GM21381 (cell line): ENCODE results near the gene SYNJ2.

ENCODE experiments used
- ATAC-seq: cut with Tn5 transposase; IDR thresholded peaks from one replicate; pipeline ENCODE4 v1.9.1; 2021; ENCODE audit warnings: mild to moderate bottlenecking, moderate library complexity; ENCODE audit not compliant: unreplicated experiment

SYNJ2 gene

DNA sequence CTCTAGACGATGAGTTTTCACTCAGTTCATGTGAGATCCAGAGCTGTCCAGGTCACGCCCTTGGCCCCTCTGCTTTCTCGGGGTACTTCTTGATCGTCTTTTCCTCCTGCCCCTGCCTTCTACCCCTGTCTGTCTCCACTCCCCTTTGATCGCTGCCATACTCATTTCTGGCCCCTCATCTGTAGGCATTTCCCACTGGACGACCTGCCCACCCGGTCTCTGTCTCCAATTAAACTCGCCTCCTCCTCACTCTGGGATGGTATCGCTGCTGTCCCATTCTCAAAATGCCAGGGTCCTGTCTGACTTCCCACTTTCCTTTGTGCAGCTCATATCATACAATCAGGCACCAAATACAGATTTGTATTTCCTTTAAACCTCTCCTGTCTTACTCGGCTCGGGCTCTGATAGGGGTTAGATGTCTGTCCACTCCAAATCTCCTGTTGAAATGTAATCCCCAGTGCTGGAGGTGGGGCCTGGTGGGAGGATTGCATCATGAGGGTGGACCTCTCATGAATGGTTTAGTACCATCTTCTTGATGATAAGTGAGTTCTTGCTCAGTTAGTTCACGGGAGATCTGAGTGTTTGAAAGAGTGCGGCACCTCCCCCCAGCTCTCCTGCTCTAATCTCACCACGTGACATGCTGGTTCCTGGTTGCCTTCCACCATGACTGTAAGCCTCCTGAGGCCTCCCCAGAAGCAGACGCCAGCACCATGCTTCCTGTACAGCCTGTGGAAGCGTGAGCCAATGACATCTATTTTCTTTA lies 3.5 kb upstream of the SYNJ2 start:
- ATAC-seq: no peak

DNA sequence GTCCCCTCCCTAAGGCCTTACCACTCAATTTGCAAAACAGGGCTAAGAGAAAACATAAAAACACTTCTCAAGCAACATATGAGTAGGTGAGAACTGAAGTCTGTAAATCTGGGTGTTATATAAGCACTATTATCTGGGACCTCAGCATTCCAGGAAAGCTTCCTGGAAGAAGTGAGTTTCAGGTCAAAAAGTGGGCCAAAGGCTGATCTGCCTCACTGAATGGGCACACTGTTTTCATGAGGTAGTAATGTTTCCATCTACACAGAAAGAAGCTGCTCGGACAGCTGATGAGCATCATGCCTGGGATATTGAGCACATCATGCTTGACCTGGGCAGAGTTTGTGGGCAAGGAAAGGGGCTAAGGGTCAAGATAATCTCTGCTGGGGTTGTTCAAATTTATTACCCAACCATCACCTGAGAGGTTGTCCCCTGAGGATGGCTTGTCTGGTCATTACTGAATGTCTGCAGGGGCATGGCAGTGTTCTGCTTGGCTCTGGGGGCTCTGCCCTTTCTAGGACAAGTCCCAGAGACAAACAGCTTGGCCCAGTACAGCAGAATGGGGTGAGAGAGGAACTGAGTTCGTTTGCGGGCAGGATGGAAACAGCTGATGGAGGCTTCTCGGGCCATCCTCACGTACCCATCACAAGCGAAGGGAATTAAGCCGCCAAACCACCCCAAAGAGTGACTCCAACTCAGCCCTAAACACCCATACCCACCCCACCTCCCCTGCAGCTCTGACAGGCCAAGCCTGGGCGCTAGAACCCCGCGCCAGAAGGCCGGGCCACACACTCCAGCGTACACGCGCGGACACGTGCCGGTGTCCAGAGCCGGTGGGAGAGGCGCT lies 1.2 kb upstream of the SYNJ2 start:
- ATAC-seq: peak; percentile 29

DNA sequence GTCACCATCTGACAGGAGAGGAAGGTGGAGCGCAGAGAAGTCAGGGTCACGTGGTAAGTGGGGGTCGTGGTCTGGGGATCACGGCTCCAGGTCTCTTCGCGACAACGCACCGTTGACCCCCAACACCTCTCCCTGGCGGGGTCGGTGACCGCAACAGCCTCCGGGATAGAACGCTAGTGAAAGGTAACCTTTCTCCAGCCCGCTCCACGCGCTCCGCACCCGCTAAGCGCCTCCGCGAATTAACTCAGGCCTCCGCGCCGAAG lies 600 bp upstream of the SYNJ2 start:
- no peak for ATAC-seq

DNA sequence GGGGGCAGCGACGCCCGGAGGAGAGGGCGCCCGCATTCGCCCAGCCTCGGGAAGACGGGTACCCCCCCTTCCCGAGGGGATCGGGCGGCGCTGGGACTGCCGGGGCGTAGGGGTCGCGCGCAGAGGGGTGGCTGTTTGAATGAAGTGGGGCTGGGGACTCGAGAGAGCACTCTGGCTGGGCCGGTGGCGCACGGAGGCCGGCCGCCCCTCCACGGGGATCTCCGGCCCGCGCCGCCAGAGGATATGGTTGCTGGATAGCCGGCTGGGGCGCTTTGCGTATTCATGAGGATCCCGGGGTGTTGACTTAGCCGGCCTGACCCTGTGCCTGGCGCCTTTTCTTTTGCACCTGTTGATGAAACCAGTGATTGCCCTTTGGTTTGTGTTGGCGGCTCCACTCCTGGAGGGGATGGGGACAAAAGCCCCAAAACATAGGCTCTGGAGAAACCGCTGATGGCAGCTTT lies 469 bp downstream of the SYNJ2 start:
- ATAC-seq: peak; percentile 26

DNA sequence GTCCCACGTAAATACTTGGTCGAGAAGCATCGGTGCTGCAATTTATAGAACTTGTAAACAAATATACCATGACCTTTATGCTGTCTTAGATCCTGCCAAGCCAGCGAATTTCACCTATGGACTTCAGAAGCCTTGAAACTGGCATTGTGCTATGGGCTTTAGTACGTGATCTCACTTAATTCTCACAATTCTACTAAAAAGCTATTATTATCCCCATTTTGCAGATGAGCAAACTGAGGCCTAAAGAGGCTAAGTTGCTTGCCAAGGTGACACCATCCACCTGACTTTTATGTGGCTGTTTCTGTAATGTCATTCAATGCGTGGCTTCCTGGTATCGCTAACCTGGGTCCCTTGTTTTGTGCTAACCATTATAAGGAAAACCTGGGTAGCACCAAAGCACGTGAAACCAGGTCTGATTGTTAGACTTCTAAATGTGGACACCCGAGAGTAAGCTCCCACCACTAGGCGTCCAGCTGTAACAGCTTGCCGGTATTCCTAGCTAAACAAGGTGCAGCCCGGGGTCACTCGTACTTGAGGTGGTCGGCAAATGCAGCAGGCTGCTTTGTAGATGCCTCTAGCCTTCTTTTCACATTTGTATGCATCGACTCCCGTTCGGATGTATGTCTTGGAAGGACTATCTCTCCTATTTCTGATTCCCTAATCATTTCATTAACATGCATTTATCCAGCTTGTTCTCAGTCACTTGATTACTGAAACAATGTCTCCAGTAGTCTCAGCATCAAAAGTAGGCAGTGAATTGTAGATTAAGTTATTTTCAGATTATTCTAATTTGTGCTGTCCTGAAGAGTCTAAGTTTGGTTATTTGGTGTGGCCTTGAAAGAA lies 1.1 kb downstream of the SYNJ2 start:
- ATAC-seq: no peak

DNA sequence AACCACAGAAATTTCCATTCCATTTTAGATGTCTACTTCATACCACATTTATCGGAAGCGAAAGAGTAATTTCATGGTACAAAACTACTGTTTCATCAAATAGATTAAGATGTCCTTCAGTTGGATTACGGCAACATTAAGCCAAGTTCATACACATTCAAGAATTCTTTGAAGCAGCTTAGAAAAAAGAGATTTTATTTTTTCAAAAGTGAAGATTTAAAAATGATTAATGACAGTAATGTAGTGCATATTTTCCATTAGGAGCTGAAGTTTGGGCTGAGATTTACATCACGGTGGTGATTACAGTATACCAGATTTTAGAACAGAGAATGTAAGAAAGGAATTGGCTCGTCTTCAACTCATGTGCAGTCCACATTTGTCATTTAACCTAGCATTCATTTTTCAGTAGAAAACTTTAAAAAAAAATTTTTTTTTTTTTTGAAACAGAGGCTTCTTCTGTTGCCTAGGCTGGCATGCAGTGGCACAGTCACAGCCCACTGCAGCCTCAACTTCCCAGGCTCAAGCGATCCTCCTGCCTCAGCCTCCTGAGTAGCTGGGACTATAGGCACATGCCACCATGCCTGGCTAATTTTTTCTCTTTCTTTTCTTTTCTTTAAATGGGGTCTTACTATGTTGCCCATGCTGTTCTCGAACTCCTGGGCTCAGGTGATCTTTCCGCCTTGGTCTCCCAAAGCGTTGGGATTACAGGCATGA lies 1.9 kb downstream of the SYNJ2 start:
- ATAC-seq: no peak

DNA sequence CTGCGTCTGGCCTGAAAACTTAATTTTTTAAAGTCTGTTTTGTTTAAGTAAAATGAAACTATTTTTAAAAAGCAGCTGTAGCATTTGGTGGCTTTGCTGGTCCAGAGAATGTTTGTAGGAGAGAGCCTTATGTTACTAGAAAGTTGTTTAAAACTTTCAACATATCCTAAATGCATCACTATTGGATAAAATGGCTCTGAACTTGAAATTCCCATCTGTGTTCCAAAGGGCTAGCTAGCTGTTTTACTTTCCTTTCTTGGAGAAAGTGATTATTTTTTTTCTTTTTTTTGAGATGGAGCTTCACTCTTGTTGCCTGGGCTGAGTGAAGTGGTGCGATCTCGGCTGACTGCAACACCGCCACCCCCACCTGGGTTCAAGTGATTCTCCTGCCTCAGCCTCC lies 2.5 kb downstream of the SYNJ2 start:
- no peak for ATAC-seq

DNA sequence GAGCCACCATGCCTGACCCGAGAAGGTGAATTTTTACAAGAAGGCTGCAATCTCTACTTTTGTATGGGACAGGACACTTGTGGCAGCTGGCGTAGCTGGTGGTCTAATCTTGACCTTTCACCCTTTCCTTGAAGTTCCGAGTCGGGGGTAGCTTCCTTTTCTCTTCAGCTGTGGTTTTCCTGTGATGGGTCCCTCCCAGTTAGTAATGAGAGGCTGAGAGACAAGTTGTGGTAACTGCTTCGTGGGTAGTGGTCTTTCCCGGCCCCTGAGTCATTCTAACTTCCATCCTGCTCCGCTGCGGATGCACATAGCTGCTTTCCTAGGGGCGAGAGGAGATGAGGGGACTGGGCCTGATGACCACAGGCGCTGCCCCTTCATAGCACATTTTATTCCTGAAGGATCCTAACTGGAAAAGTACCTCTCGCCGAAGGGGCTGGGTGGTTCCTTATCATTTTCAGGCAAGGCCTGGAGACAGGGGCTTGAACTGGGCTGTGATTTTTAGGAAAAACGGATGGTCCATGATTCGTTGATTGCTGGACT lies 3.1 kb downstream of the SYNJ2 start:
- ATAC-seq: no peak

DNA sequence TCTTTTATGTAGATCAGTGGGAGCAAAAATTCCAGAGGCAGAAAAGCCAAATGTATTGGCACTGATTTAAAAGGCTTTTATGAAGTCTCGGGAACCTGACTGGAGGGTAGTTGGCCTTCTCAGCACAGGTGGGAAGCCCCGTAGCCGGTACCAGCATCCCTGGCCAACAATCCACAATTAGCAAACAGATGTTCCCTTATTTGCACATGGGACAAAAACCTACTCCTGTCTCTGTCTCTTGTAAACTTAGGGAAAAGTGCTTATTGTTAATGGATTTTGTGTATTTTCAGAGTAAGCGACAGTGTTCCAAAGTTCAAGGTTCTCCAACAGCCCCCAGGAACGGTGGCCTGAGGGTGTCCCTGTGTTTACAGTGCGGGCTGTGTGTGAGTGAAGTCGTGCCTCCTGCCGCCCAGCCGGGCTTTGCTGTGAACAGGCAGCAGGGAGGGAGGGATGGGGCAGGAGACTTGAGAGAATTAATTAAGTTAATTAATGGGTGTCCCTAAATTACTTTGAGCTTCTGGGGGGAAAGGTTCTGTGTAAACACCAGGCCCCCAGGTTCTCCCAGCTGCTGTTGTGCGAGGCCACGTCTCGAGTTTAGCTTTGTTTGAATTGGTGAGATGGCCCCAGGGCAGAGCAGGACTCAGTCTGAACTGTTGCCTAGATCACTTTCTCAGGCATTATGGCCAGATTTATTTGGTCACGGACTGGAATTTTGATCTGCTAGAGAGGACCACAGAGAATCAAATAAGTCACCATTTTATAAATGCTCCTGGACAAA lies 3.9 kb downstream of the SYNJ2 start:
- ATAC-seq: no peak

DNA sequence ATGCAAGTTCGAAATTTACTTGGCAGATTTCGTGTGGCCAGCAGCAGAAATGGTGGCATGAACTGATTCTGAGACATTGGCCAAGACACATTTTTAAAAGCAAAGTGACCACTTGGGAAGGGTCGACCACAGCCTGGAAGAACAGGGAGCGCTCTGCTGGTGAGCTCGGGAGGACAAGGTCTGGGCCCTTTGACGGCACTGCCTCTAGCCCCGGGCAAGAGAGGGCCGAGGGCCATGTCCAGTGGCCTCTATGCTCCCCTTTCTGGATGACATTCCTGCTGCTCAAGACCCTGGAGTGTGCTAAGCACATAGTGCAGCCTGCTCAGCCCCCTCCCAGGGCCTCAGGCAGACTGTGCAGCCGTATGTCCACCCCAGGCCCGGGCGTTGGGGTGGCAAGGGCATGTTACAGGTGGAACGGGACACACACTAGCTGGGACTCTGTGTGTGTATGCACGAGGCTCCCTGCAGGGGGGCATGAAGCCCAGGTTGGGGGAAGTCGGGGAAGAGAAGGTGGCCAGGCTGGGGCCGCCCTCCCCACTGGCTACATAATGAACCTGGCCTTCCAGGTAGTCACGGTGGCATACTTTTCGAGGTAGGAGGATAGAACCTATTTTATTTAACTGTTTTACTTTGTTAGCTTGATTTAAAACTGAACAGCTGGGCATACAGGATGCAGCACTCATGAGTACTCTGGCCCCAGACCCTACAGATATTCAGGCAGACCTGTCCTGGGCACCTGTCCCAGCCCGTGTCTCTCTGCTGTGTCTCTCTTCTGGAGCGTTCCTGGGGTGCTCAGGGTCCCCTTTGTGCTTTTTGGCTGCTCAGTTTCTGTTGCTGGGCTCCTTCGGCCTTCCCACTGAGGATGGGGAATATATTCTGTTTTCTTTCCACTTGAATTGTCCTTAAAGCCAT lies 6.4 kb downstream of the SYNJ2 start:
- no peak for ATAC-seq

DNA sequence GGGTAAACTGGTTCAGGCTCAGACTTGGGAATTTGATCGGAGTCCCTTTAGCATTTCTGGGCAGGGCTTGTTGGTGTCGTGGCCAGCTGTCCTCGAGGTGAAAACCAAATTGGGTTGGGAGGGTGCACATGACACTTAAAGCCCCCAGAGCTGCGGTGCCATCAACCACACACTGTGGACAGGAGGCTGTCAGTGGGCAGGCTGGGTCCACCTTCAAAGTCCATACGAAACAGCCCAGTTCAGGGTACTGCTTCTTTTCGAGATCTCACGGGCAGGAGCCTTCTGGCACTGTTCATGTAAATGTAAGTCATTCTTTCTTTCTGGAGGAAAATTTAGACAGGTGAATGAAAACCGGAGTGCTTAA lies 7.0 kb downstream of the SYNJ2 start:
- ATAC-seq: no peak

DNA sequence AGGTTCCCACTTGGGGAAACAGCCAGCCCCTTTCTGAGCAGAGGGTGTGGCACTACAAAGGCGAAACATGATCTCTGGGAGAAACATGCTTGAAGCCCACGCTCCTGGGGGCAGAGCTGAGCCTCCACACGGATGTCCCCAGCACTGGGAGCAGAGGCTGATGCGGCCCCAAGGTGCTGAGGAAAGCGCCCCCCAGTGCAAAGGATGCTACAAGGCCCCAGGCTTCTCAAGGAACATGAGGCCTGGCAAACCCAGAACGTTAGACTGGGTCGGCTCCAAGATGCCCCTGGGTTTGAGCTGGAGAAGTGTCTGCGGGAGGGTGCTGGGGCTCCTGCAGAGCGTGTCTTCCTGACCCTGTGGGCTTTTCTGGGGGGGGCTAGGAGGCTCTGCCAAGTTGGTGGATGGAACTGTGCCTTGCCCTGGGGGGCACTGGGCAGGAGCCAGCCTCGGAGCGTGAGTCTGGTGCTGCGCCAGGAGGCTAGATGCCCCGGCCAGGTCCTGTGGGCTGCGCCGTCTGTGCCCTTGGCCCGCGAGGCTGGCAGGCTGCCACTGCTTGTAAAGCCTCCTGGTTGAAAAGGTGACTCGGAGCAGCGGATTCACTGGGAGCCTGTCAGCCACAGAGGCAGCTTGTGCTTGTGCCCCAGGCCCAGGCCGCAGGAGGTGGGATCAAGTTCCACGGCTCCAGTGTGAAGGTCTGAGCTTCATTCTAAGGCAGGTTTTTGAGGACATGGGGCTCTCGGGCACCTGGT lies 8.1 kb downstream of the SYNJ2 start:
- ATAC-seq: no peak

DNA sequence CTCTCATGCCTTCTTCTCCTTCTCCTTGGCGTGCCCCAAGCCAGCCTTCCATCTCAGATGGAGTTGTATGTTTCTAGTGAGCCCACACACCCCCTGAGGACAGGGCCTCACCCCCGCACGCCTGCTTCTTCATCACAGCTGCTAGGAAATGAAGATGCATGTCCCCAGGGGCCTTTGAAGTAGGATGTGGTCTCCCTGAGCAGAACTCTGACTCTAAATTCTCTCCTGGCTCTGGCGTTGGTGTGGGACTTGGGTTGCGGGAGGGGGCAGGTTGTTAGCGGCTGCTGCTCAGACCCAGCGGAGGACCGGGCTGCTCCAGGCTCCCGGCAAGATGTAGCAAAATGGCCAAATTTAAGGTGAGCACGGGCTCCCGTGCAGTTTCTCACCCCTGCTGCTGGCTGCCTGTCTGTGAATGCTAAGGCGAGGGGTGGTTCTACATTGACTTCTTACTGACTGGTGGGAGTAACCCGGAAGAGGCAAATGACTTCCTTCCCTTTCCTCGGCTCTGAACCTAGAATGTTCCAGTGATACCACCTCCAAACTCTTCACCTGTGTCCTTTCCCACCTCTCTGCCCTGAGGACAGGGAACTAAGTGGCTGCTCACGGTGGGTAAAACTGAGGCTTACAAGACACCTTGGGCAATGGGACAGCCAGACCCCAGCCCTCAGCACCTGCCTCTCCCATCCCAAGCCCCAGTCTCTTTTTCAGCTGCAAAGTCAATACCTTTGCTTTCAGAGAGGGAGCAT lies 8.8 kb downstream of the SYNJ2 start:
- no peak for ATAC-seq

DNA sequence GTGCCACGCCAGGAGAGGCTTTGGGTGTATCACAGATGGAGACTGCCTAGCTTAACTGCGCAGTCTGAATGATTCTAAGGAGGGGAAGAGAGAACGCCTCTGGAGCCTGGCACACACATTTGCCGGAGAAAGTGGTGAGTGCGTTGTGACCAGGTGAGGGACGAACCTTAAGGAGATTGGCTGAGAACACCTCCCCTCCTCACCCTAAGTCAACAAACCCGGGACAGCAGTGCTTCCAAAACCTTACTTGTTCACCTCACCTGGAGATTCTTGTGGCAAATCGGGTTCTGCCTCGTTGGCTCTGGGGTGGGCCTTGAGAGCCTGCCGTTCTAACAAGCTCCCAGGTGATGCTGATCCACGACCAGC lies 9.4 kb downstream of the SYNJ2 start:
- no peak for ATAC-seq

DNA sequence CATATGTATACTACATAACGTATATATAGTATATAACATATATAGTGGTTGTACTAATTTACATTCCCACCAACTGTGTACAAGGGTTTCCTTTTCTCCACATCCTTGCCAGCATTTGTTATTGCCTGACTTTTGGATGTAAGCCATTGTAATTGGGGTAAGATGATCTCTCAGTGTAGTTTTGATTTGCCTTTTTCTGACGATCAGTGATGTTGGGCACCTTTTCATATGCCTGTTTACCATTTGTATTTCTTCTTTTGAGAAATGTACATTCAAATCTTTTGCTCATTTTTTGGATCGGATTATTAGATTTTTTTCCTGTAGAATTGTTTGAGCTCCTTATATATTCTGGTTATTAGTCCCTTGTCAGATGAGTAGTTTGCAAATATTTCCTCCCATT lies 11.4 kb downstream of the SYNJ2 start:
- no peak for ATAC-seq

DNA sequence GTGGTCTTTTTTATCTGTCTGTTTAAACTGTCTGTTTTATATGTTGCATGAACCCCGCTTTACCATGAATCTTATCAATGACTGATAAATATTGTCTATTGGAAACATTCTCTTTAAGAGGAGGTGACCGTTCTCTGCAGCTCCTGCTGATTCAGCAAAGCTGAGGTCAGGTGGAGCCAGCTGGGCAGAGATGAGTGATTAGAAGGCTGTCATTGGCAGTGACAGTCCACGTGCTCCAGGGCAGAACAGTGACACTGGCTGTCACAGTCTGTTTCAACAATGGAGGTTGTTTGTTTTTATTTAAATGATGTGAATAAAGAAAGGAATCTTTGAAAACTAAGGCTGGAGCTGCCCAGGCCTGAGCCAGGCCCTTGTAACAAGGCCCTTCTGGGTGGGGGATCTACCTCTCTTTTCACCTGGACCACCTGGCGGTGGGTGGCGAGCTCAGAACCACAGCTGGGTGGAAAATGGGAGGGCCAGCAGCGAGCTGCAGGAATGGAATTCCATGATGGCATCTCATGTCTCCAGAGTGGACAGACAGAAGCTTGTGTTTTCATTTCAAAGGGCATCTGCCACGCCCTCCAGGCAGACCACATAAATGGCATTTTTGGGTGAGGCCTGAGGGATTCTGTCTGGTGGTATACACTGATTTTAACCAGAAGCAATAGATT lies 12.6 kb downstream of the SYNJ2 start:
- no peak for ATAC-seq

DNA sequence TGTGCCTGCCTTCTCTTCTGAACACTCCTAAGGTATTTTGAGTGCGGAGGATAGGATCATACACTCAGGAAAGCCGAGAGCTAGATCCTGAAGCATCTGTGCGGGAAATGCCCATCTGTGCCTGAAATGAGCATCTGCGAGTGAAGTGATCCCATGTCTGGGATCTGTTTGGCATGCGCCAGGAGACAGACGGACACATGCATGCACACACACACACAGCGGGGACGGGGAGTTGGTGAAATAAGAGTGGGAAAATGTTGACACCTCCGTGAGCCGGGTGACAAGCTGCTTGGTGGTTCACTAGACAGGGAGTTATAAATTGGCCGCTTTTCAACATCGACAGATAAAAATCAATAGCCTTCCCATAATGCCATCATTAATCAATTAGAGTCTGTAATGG lies 13.8 kb downstream of the SYNJ2 start:
- ATAC-seq: no peak
